ENCODE results near the gene ARID3C. TPM values are rescaled to one million over a fixed set of nuclear protein-coding genes. Genes with fewer than 3 reads are reported as not detected.
A peak's percentile ranks its signal among the peaks of the same experiment; 100 is the strongest.

Gene ARID3C
- total RNA-seq, 1 experiment from 2014 or later = 0.33 TPM

- H3K4me1 ChIP-seq (ENCODE audit: control insufficient read depth, insufficient read depth, low read length) = peaks cover 16% of the 10 kb centered on the region
- CTCF ChIA-PET = interaction anchor here (0.8 kb wide), 1 partner anchor 19 kb away, joined by 3 read pairs; no protein-coding TSS in a partner anchor
- DNase-seq (ENCODE audit: low read depth, low spot score) (no peak), ATAC-seq (no peak)
- intact Hi-C loops (cut with micrococcal nuclease; ENCODE audit: unreplicated experiment) = no loop called here
- TF ChIP-seq CTCF (IDR thresholded peaks at IDR 0.05) = no peak
- TF ChIP-seq POLR2AphosphoS5 (IDR thresholded peaks at IDR 0.05; ENCODE audit: low read depth, low read length) = no peak
- TF ChIP-seq TCF7L2 (IDR thresholded peaks at IDR 0.05; ENCODE audit: low read depth, low read length) = no peak
- in situ Hi-C loops (cut with HindIII; ENCODE audit: low pct_unique_long_range_greater_than_20kb, low sequenced_read_pairs) = no loop called here
- peak overlapping the region; percentile 96 for H3K27ac ChIP-seq (ENCODE audit: low read length)
- BruUV-seq (replicated peaks) = no TSS peak
- POLR2A ChIA-PET = no interaction called here
- no peaks in the 10 kb centered on the region for H3K36me3 ChIP-seq (ENCODE audit: control insufficient read depth, insufficient read depth, low read length)
- H3K4me3 ChIP-seq (ENCODE audit: low read depth in 2 of 2, low read length in 2 of 2) = peak overlapping the region; percentile 68 to 80
- no peaks in the 10 kb centered on the region for H3K9me3 ChIP-seq (ENCODE audit: control insufficient read depth, insufficient read depth, low read depth, low read length)
- H3K27me3 ChIP-seq (ENCODE audit: control insufficient read depth, insufficient read depth, low read length) = no peaks in the 10 kb centered on the region
Observed at GRCh38 chr9:34610434-34611206, 18.2 kb downstream of the ARID3C start.

GRCh38 chr9:34607331-34607730, 21.5 kb downstream of the ARID3C start:
- ATAC-seq = no peak
- no peak for TF ChIP-seq TCF7L2 (IDR thresholded peaks at IDR 0.05; ENCODE audit: low read depth, low read length)
- no peak for TF ChIP-seq POLR2AphosphoS5 (IDR thresholded peaks at IDR 0.05; ENCODE audit: low read depth, low read length)
- TF ChIP-seq CTCF (IDR thresholded peaks at IDR 0.05) = no peak
- no peak for TF ChIP-seq REST (IDR thresholded peaks at IDR 0.05; ENCODE audit: insufficient read depth in 1 of 2, low read depth in 2 of 2, low read length in 1 of 2)
- no peak for TF ChIP-seq SIN3A (IDR thresholded peaks at IDR 0.05; ENCODE audit: borderline replicate concordance, insufficient read depth, low read depth, low read length)

More at GRCh38 chr9:34607331-34607730, 21.5 kb downstream of the ARID3C start:
- in situ Hi-C loops (cut with HindIII; ENCODE audit: low pct_unique_long_range_greater_than_20kb, low sequenced_read_pairs) = no loop called here
- H3K9me3 ChIP-seq (ENCODE audit: control insufficient read depth, insufficient read depth, low read depth, low read length) = no peaks in the 10 kb centered on the region
- H3K4me1 ChIP-seq (ENCODE audit: control insufficient read depth, insufficient read depth, low read length) = peaks cover 8% of the 10 kb centered on the region
- intact Hi-C loops (cut with micrococcal nuclease; ENCODE audit: unreplicated experiment) = no loop called here
- H3K36me3 ChIP-seq (ENCODE audit: control insufficient read depth, insufficient read depth, low read length) = no peaks in the 10 kb centered on the region
- ChIA-PET CTCF (interaction anchor here (0.7 to 0.9 kb wide), 2 partner anchors 52 to 59 kb away, joined by 3 read pairs; no protein-coding TSS in a partner anchor), POLR2A (interaction anchor here (0.6 kb wide), 1 partner anchor 27 kb away, joined by 11 read pairs; no protein-coding TSS in a partner anchor)
- H3K27ac ChIP-seq (ENCODE audit: low read length) = no peak overlapping the region
- no peak overlapping the region for H3K4me3 ChIP-seq (ENCODE audit: low read depth in 2 of 2, low read length in 2 of 2)
- H3K27me3 ChIP-seq (ENCODE audit: control insufficient read depth, insufficient read depth, low read length) = no peaks in the 10 kb centered on the region
- BruUV-seq (replicated peaks) = no TSS peak
- no peak for DNase-seq (ENCODE audit: low read depth, low spot score)
